Measurements from ENCODE around the gene CACNB2.

CACNB2 gene

DNA sequence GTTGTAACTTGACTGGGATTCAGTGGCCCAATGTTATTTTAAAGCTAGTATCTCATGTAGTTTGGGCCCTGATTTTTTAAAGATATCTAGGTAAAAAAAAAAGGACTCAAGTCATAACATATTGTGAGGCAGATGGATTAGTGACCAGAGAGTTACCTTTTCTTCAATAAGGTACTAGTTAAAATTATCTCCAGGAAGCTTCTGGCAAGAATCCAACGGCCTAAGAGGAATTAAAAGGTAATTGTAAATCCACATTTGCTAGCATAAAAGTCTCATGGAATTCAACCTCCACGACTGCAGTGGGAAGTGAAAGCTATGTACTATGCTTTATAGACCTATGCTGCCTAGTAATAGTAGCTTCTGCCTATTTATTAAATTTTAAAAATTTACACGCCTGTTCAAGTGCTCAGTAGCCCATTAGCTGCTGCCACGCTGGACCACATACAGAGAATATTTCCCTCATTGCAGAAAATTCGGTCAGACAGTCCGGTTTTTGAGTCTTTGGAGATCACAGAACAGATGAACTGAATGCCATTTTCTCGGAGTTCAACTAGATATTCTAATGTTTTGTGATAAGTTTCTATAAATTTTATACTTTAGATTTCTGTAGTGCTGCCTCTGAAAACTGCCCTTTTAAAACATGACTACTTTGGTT is 392.8 kb downstream of the CACNB2 start:
- ChIA-PET POLR2A (no interaction called here), CTCF (no interaction called here)
- TF ChIP-seq FOXA1 (IDR thresholded peaks at IDR 0.05) (no peak), ELF4 (IDR thresholded peaks at IDR 0.05) (no peak), SP1 (IDR thresholded peaks at IDR 0.05) (no peak), FOXK2 (IDR thresholded peaks at IDR 0.05) (no peak), NFRKB (IDR thresholded peaks at IDR 0.05) (no peak), CTBP1 (IDR thresholded peaks at IDR 0.05; ENCODE audit: borderline replicate concordance) (no peak), PKNOX1 (IDR thresholded peaks at IDR 0.05) (no peak), TARDBP (IDR thresholded peaks at IDR 0.05) (no peak), FOXM1 (IDR thresholded peaks at IDR 0.05; ENCODE audit: borderline replicate concordance) (no peak), L3MBTL2 (conservative IDR thresholded peaks at IDR 0.05) (no peak), ARNT (IDR thresholded peaks at IDR 0.05) (no peak), LEF1 (IDR thresholded peaks at IDR 0.05; ENCODE audit: borderline replicate concordance) (no peak), ZNF384 (IDR thresholded peaks at IDR 0.05) (no peak), SUZ12 (IDR thresholded peaks at IDR 0.05) (no peak), BHLHE40 (IDR thresholded peaks at IDR 0.05; ENCODE audit: borderline replicate concordance) (no peak)
- no peak for DNase-seq (ENCODE audit: extremely low spot score)

DNA sequence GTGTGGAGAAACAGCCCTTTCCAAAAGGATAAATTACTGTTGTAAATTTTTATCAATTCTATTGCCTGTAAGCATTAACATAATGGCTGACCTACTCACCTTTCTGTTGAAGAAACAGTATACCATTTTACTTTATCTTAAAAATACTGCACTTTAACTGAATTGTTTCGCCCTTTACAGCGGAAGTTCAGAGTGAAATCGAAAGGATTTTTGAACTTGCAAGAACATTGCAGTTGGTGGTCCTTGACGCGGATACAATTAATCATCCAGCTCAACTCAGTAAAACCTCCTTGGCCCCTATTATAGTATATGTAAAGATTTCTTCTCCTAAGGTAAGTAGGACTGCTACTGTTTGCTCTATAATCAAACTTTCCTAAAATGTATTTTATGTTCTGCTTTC is 393.7 kb downstream of the CACNB2 start:
- POLR2A ChIA-PET = no interaction called here
- TF ChIP-seq LEF1 (IDR thresholded peaks at IDR 0.05; ENCODE audit: borderline replicate concordance) (no peak), HDGF (IDR thresholded peaks at IDR 0.05; ENCODE audit: borderline replicate concordance) (no peak), FOXM1 (IDR thresholded peaks at IDR 0.05; ENCODE audit: borderline replicate concordance) (no peak), SUZ12 (IDR thresholded peaks at IDR 0.05) (no peak), ELF4 (IDR thresholded peaks at IDR 0.05) (no peak), SP1 (IDR thresholded peaks at IDR 0.05) (no peak), FOXA1 (IDR thresholded peaks at IDR 0.05) (no peak), NFRKB (IDR thresholded peaks at IDR 0.05) (no peak), ARNT (IDR thresholded peaks at IDR 0.05) (no peak), L3MBTL2 (conservative IDR thresholded peaks at IDR 0.05) (no peak), PKNOX1 (IDR thresholded peaks at IDR 0.05) (no peak), CTBP1 (IDR thresholded peaks at IDR 0.05; ENCODE audit: borderline replicate concordance) (no peak), ZNF384 (IDR thresholded peaks at IDR 0.05) (no peak), BHLHE40 (IDR thresholded peaks at IDR 0.05; ENCODE audit: borderline replicate concordance) (no peak), FOXK2 (IDR thresholded peaks at IDR 0.05) (no peak), TARDBP (IDR thresholded peaks at IDR 0.05) (no peak)
- no peak for DNase-seq (ENCODE audit: extremely low spot score)
- CTCF ChIA-PET = no interaction called here

- CTCF ChIA-PET = no interaction called here
Measured at GRCh38 chr10:18539335-18539734, 399.1 kb downstream of the CACNB2 start.

DNA sequence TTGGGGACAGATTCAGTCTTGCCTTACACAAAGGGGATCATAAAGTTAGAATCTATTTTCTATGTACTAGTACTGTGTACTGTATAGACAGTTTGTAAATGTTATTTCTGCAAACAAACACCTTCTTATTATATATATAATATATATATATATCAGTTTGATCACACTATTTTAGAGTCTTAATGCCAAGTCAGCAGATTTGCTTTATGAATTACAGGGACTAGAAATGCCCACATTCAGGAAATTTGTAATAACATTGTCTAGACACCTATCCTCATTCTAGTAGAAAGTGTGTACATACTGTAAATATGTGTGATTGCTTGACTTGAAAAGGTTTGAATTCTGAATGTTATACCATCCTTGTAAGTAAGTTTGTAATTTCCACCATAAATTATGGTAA is 400.0 kb downstream of the CACNB2 start:
- CTCF ChIA-PET = no interaction called here

More at GRCh38 chr10:18539335-18539734, 399.1 kb downstream of the CACNB2 start:
- DNase-seq (ENCODE audit: extremely low spot score) = no peak
- TF ChIP-seq HDGF (IDR thresholded peaks at IDR 0.05; ENCODE audit: borderline replicate concordance) (no peak), CTBP1 (IDR thresholded peaks at IDR 0.05; ENCODE audit: borderline replicate concordance) (no peak), SUZ12 (IDR thresholded peaks at IDR 0.05) (no peak), SP1 (IDR thresholded peaks at IDR 0.05) (no peak), ZNF384 (IDR thresholded peaks at IDR 0.05) (no peak), TARDBP (IDR thresholded peaks at IDR 0.05) (no peak), NFRKB (IDR thresholded peaks at IDR 0.05) (no peak)
- POLR2A ChIA-PET = no interaction called here

DNA sequence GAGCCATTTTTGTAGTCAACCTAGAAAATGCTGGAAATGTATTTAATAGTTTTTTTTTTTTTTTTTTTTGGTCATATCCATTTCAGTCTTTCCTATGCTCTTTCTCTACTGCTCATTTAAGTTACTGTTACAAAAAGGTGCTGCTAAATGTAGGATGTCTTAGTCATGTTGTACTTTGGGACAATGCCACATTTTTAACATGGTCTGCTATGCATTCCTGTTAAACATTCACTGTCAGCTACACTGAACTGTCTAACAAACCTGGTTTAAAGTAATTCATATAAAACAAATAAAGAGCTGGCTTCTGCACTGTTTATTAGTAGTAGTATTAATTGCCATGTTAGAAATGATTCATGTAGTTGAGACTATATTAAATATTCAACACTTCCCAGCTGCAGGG is 402.6 kb downstream of the CACNB2 start:
- ChIA-PET POLR2A (no interaction called here), CTCF (no interaction called here)
- TF ChIP-seq FOXM1 (IDR thresholded peaks at IDR 0.05; ENCODE audit: borderline replicate concordance) (no peak), FOXK2 (IDR thresholded peaks at IDR 0.05) (no peak), ELF4 (IDR thresholded peaks at IDR 0.05) (no peak), CTBP1 (IDR thresholded peaks at IDR 0.05; ENCODE audit: borderline replicate concordance) (no peak), L3MBTL2 (conservative IDR thresholded peaks at IDR 0.05) (no peak), FOXA1 (IDR thresholded peaks at IDR 0.05) (no peak), HDGF (IDR thresholded peaks at IDR 0.05; ENCODE audit: borderline replicate concordance) (no peak), SP1 (IDR thresholded peaks at IDR 0.05) (no peak), LEF1 (IDR thresholded peaks at IDR 0.05; ENCODE audit: borderline replicate concordance) (no peak), ARNT (IDR thresholded peaks at IDR 0.05) (no peak), ZNF384 (IDR thresholded peaks at IDR 0.05) (no peak), NFRKB (IDR thresholded peaks at IDR 0.05) (no peak), BHLHE40 (IDR thresholded peaks at IDR 0.05; ENCODE audit: borderline replicate concordance) (no peak), PKNOX1 (IDR thresholded peaks at IDR 0.05) (no peak), TARDBP (IDR thresholded peaks at IDR 0.05) (no peak), SUZ12 (IDR thresholded peaks at IDR 0.05) (no peak)
- DNase-seq (ENCODE audit: extremely low spot score) = no peak

More for the DNA sequence above, 400.0 kb downstream of the CACNB2 start:
- DNase-seq (ENCODE audit: extremely low spot score) = no peak
- no peak for TF ChIP-seq SP1 (IDR thresholded peaks at IDR 0.05)
- no peak for TF ChIP-seq ELF4 (IDR thresholded peaks at IDR 0.05)
- no peak for TF ChIP-seq NFRKB (IDR thresholded peaks at IDR 0.05)
- TF ChIP-seq LEF1 (IDR thresholded peaks at IDR 0.05; ENCODE audit: borderline replicate concordance) = no peak
- TF ChIP-seq SUZ12 (IDR thresholded peaks at IDR 0.05) = no peak
- TF ChIP-seq FOXA1 (IDR thresholded peaks at IDR 0.05) = no peak
- no peak for TF ChIP-seq CTBP1 (IDR thresholded peaks at IDR 0.05; ENCODE audit: borderline replicate concordance)
- no peak for TF ChIP-seq FOXK2 (IDR thresholded peaks at IDR 0.05)
- TF ChIP-seq BHLHE40 (IDR thresholded peaks at IDR 0.05; ENCODE audit: borderline replicate concordance) = no peak
- TF ChIP-seq FOXM1 (IDR thresholded peaks at IDR 0.05; ENCODE audit: borderline replicate concordance) = no peak
- POLR2A ChIA-PET = no interaction called here
